Measurements from ENCODE around the gene BDKRB1. TPM values are rescaled to one million over a fixed set of nuclear protein-coding genes. Genes with fewer than 3 reads are reported as not detected.
A peak's percentile ranks its signal among the peaks of the same experiment; 100 is the strongest.

The BDKRB1 gene
- total RNA-seq, 2 experiments from 2014 or later: not detected

DNA sequence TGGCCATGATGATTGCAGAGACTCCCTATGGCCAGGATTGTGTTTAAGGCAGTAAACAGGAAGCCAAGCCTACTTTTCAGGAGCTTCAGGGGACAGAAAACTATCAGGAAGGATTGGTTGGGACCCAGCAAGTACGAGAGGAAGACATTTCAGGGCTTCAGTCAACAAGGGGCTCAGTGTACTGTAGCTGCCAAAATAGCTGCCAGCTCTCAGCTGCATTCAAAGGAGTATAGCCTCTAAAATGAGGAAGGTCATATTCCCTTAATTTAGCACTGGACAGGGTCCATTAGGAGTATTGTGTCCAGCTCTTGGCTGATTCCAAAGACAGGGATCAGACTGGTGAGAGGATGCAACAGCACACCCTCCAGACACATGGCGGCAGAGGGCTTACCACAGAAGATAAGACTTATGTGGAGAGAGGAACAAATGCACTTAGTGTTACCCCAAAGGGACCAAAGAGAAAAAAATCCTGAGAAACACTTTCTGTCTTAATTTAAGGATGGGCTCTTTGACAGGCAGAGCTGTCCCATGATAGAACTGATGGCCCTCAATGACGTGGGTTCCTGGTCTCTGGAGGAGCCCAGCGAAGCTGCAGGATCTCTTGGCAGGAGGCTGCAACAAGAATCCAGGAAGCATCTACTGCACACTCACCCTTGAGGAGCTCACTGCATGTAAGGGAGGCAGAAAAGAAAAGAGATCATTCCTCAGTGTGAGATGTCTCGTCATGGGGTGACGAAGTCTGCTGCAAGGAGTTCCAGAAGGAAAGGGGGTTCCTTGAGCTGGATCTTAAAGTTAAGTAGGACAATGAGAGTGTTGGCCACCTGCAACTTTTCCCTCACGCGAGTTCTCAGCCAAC is 14.8 kb downstream of the BDKRB1 start:
- Mint-ChIP-seq H3K27ac (no peak overlapping the region), H3K27me3 (peaks cover 2% of the 10 kb centered on the region)
- CTCF ChIA-PET: no interaction called here

GRCh38 chr14:96271421-96271762 is 15.4 kb downstream of the BDKRB1 start:
- CTCF ChIA-PET: no interaction called here
- no peak overlapping the region for H3K27ac Mint-ChIP-seq
- H3K4me1 Mint-ChIP-seq: no peaks in the 10 kb centered on the region
- H3K27me3 Mint-ChIP-seq: peaks cover 6% of the 10 kb centered on the region
- no peak overlapping the region for H3K4me3 Mint-ChIP-seq
- H3K36me3 Mint-ChIP-seq: no peaks in the 10 kb centered on the region
- no peak for DNase-seq
- no peak for ATAC-seq
- H3K9me3 Mint-ChIP-seq (ENCODE audit: low read depth): peaks cover 3% of the 10 kb centered on the region

More for the DNA sequence above, 14.8 kb downstream of the BDKRB1 start:
- H3K4me3 Mint-ChIP-seq: no peak overlapping the region
- H3K4me1 Mint-ChIP-seq: no peaks in the 10 kb centered on the region
- DNase-seq: no peak
- ATAC-seq: no peak
- H3K36me3 Mint-ChIP-seq: no peaks in the 10 kb centered on the region
- peaks cover 3% of the 10 kb centered on the region for H3K9me3 Mint-ChIP-seq (ENCODE audit: low read depth)

- Mint-ChIP-seq H3K27ac (no peak overlapping the region), H3K4me3 (no peak overlapping the region), H3K9me3 (ENCODE audit: low read depth) (peaks cover 8% of the 10 kb centered on the region), H3K4me1 (no peaks in the 10 kb centered on the region), H3K27me3 (peaks cover 6% of the 10 kb centered on the region), H3K36me3 (no peaks in the 10 kb centered on the region)
- ATAC-seq: no peak
- no peak for DNase-seq
- CTCF ChIA-PET: interaction anchor here (1.0 to 1.8 kb wide), 2 partner anchors 11 to 13 kb away, joined by 4 to 5 read pairs; no protein-coding TSS in a partner anchor
These were observed 16.9 kb downstream of the BDKRB1 start for GRCh38 chr14:96272777-96273473.

DNA sequence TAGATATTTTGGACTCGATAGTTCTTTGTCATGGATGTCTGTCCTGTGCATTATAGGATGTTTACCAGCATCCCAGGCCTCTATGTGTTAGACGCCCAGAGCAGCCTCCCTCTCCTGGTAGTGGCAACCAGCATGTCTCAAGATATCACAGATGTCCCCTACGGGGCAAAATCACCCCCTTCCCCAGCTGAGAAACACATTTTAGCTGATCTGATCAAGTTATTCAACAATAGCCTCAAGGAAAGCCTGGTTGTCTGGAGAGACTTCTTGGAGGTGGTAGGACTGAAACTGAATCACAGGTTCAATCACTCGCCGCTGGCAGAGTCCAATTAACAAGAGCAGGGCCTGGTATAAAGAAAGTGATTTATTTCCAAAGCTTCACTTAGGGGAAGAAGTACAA is 17.6 kb downstream of the BDKRB1 start:
- Mint-ChIP-seq H3K4me1 (no peaks in the 10 kb centered on the region), H3K9me3 (ENCODE audit: low read depth) (peaks cover 8% of the 10 kb centered on the region)

DNA sequence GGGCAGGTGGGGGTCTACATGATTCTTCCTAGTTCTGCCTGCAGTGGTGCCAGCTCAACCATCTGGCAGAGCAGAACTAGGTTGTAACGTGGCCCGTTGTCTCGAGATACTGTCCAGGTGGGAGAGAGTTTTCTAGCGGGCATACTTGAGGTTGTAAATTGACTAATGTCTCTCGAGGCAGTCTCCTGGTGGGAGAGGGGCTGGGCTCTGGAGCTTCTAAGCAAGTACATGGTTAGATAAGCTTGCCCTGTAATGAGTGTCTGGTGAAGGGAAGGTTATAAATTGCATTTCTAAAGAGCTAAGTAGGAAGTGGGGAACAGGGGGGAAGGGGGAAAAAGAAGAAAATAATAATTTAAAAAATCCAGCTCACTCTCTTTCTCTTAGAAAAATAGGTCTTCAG is 18.1 kb downstream of the BDKRB1 start:
- Mint-ChIP-seq H3K27me3 (peaks cover 6% of the 10 kb centered on the region), H3K4me3 (no peak overlapping the region), H3K36me3 (no peaks in the 10 kb centered on the region), H3K4me1 (no peaks in the 10 kb centered on the region), H3K9me3 (ENCODE audit: low read depth) (peaks cover 8% of the 10 kb centered on the region), H3K27ac (no peak overlapping the region)
- peak; percentile 34 for DNase-seq
- CTCF ChIA-PET: interaction anchor here (0.6 to 1.8 kb wide), 2 partner anchors 12 to 124 kb away, joined by 3 to 5 read pairs; no protein-coding TSS in a partner anchor
- ATAC-seq: no peak

More for the DNA sequence above, 17.6 kb downstream of the BDKRB1 start:
- CTCF ChIA-PET: interaction anchor here (1.8 kb wide), 1 partner anchor 13 kb away, joined by 5 read pairs; no protein-coding TSS in a partner anchor
- Mint-ChIP-seq H3K36me3 (no peaks in the 10 kb centered on the region), H3K27ac (no peak overlapping the region), H3K4me3 (no peak overlapping the region), H3K27me3 (peaks cover 6% of the 10 kb centered on the region)
- ATAC-seq (no peak), DNase-seq (no peak)

- CTCF ChIA-PET: interaction anchor here (0.6 to 1.8 kb wide), 5 partner anchors 12 to 176 kb away, joined by 3 to 5 read pairs (median 4); no protein-coding TSS in a partner anchor
- no peaks in the 10 kb centered on the region for H3K4me1 Mint-ChIP-seq
- peaks cover 6% of the 10 kb centered on the region for H3K27me3 Mint-ChIP-seq
- peaks cover 8% of the 10 kb centered on the region for H3K9me3 Mint-ChIP-seq (ENCODE audit: low read depth)
- ATAC-seq (no peak), DNase-seq (no peak)
- no peak overlapping the region for H3K27ac Mint-ChIP-seq
- H3K36me3 Mint-ChIP-seq: peaks cover 2% of the 10 kb centered on the region
- no peak overlapping the region for H3K4me3 Mint-ChIP-seq
These were observed 18.5 kb downstream of the BDKRB1 start for GRCh38 chr14:96274543-96274942.

GRCh38 chr14:96275177-96276112 is 19.4 kb downstream of the BDKRB1 start:
- no peak overlapping the region for H3K4me3 Mint-ChIP-seq
- DNase-seq (peak; percentile 61), ATAC-seq (no peak)
- peaks cover 2% of the 10 kb centered on the region for H3K36me3 Mint-ChIP-seq
- no peaks in the 10 kb centered on the region for H3K4me1 Mint-ChIP-seq
- H3K27me3 Mint-ChIP-seq: peaks cover 6% of the 10 kb centered on the region
- H3K9me3 Mint-ChIP-seq (ENCODE audit: low read depth): peaks cover 8% of the 10 kb centered on the region
- CTCF ChIA-PET: interaction anchor here (0.8 to 1.7 kb wide), 8 partner anchors 16 to 277 kb away, joined by 3 to 4 read pairs (median 3); no protein-coding TSS in a partner anchor
- H3K27ac Mint-ChIP-seq: no peak overlapping the region

DNA sequence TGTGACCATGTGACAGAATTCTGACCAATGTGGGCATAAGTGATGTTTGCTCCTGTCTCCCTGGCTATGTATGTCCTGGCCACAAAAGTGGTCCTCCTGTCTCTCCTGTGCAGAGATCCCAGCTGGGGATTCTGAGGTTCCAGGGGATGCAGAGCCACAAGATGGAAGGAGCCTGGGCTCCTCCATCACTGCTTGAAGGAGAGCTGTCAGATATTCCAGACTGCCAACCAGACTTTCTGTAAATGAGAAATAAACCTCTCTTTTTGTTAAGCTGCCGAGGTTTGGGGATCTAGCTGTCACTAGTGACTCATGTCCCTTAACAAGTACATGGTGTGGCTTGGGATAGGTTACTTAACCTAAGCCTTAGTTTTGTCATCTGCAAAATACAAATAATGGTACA is 21.9 kb downstream of the BDKRB1 start:
- Mint-ChIP-seq H3K9me3 (ENCODE audit: low read depth) (peaks cover 5% of the 10 kb centered on the region), H3K4me3 (no peak overlapping the region)
- CTCF ChIA-PET: no interaction called here

DNA sequence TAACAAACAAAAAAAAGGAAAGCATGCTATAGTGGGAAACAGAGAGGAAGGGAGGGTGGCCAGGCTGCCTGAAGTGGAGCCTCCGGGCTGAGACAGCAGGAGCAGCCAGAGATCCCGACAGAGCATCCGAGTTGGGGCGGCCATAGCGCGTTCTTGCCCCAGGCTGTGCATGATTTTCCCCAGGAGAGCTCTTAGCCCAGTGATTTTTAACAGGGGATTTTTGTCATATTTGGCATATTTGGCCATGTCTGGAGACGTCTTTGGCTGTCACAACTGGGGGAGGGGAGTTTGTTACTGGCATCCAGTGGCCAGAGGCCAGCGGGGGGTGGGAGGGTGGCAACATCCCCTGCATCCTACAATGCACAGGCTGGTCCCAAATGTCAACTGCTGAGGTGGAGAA is 23.6 kb downstream of the BDKRB1 start:
- ATAC-seq (no peak), DNase-seq (no peak)
- Mint-ChIP-seq H3K27ac (no peak overlapping the region), H3K36me3 (peaks cover 2% of the 10 kb centered on the region), H3K4me3 (no peak overlapping the region), H3K27me3 (peaks cover 6% of the 10 kb centered on the region), H3K9me3 (ENCODE audit: low read depth) (peaks cover 5% of the 10 kb centered on the region), H3K4me1 (no peaks in the 10 kb centered on the region)
- CTCF ChIA-PET: interaction anchor here (1.1 kb wide), 1 partner anchor 179 kb away, joined by 3 read pairs; no protein-coding TSS in a partner anchor

More for the DNA sequence above, 21.9 kb downstream of the BDKRB1 start:
- ATAC-seq (no peak), DNase-seq (peak; percentile 19)
- Mint-ChIP-seq H3K27me3 (peaks cover 6% of the 10 kb centered on the region), H3K27ac (no peak overlapping the region), H3K36me3 (peaks cover 2% of the 10 kb centered on the region), H3K4me1 (no peaks in the 10 kb centered on the region)

DNA sequence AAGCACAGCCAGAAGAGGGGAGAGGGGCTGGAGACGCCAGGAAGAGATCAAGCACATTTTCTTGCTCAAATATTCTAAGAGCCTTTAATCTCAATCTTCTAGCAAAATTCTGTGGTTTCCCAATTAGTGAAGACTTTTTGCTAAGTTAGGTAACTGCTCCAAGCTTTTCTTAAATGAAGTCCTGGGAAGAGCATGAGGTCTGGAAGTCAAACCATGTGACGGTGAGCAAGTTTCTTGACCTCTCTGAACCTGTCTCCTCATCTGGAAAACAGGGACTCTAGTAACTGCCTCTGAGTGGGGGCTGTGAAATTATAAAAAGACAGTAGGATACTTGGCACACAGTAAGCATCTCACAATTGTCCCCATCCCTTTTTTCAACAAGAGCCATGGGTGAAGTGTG is 24.1 kb downstream of the BDKRB1 start:
- Mint-ChIP-seq H3K4me1 (no peaks in the 10 kb centered on the region), H3K36me3 (peaks cover 2% of the 10 kb centered on the region), H3K9me3 (ENCODE audit: low read depth) (peaks cover 5% of the 10 kb centered on the region), H3K4me3 (no peak overlapping the region), H3K27ac (no peak overlapping the region), H3K27me3 (peaks cover 3% of the 10 kb centered on the region)
- CTCF ChIA-PET: no interaction called here
- no peak for DNase-seq
- ATAC-seq: no peak

DNA sequence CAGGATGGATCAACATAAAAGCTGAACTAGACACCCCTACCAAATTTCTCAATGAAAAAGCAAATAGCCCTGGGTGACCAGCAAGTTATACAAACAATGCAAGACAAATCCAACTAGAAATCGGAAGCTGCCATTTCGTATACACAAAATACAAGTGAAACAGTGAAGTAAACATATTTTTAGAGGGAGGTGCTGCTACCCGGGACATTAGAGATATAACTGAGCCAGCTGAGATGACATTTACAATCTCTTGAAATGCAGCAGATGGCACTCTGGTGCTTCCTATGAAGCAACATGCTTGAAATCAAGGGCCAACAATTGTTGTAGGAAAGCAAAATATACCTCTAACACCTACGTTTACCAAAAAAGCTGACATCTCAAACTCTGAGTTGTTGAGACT is 25.5 kb downstream of the BDKRB1 start:
- DNase-seq (no peak), ATAC-seq (no peak)
- Mint-ChIP-seq H3K27me3 (no peaks in the 10 kb centered on the region), H3K27ac (no peak overlapping the region), H3K4me1 (no peaks in the 10 kb centered on the region), H3K36me3 (peaks cover 4% of the 10 kb centered on the region), H3K9me3 (ENCODE audit: low read depth) (peaks cover 5% of the 10 kb centered on the region), H3K4me3 (no peak overlapping the region)
- CTCF ChIA-PET: interaction anchor here (1.5 kb wide), 1 partner anchor 16 kb away, joined by 3 read pairs; no protein-coding TSS in a partner anchor

- CTCF ChIA-PET: no interaction called here
These were observed 28.0 kb downstream of the BDKRB1 start for GRCh38 chr14:96284008-96284407.

GRCh38 chr14:96284430-96284829 is 28.4 kb downstream of the BDKRB1 start:
- Mint-ChIP-seq H3K4me3 (no peak overlapping the region), H3K9me3 (ENCODE audit: low read depth) (no peaks in the 10 kb centered on the region), H3K36me3 (peaks cover 3% of the 10 kb centered on the region), H3K4me1 (no peaks in the 10 kb centered on the region), H3K27me3 (no peaks in the 10 kb centered on the region), H3K27ac (no peak overlapping the region)
- ATAC-seq: no peak
- CTCF ChIA-PET: no interaction called here
- no peak for DNase-seq

More at GRCh38 chr14:96284008-96284407, 28.0 kb downstream of the BDKRB1 start:
- DNase-seq (no peak), ATAC-seq (no peak)
- Mint-ChIP-seq H3K4me1 (no peaks in the 10 kb centered on the region), H3K27ac (no peak overlapping the region), H3K4me3 (no peak overlapping the region), H3K9me3 (ENCODE audit: low read depth) (no peaks in the 10 kb centered on the region), H3K27me3 (no peaks in the 10 kb centered on the region), H3K36me3 (peaks cover 4% of the 10 kb centered on the region)
